ENCODE data around the gene MALT1. TPM values are rescaled to one million over a fixed set of nuclear protein-coding genes. Genes with fewer than 3 reads are reported as not detected.
"Not testable (repeated sequence)": the region's sequence is repeated elsewhere in the genome, so short reads cannot be mapped to it uniquely, and the experiment has no call there.

The MALT1 gene
- total RNA-seq, result 10 to 100 TPM; 34.0 to 70.8 TPM

GRCh38 chr18:58671111-58671631, at the start of gene MALT1:
Gene MALT1 (plus strand): TSS chr18:58671465. CDS start chr18:58671644, 179 bp downstream.
- H3K9me3 Mint-ChIP-seq, result peaks cover 0 to 3% of the 10 kb centered on the region in 2 donors
- peak; percentile 79 to 87 for ATAC-seq
- DNase-seq (ENCODE audit: low spot score in 2 of 2), result peak; percentile 92 to 96
- H3K27ac Mint-ChIP-seq, result peak within 1 kb of the TSS; percentile 90 to 98
- H3K36me3 Mint-ChIP-seq, result peaks cover 10 to 28% of the 10 kb centered on the region in 2 donors

- no peak overlapping the region for H3K27ac Mint-ChIP-seq
- H3K9me3 Mint-ChIP-seq, result no peaks in the 10 kb centered on the region
- peak; percentile 33 to 58 for ATAC-seq
These were observed 47.3 kb upstream of the MALT1 start for GRCh38 chr18:58624011-58624410.

GRCh38 chr18:58625839-58626238, 45.4 kb upstream of the MALT1 start:
- Mint-ChIP-seq H3K9me3 (no peaks in the 10 kb centered on the region), H3K27ac (no peak overlapping the region), H3K36me3 (peaks cover 0 to 6% of the 10 kb centered on the region in 2 donors)
- DNase-seq (ENCODE audit: low spot score in 2 of 2) (no peak), ATAC-seq (no peak)

More at GRCh38 chr18:58624011-58624410, 47.3 kb upstream of the MALT1 start:
- H3K36me3 Mint-ChIP-seq, result peaks cover 0 to 6% of the 10 kb centered on the region in 2 donors
- DNase-seq (ENCODE audit: low spot score in 2 of 2), result no peak

- H3K36me3 Mint-ChIP-seq, result peaks cover 0 to 1% of the 10 kb centered on the region in 2 donors
- no peaks in the 10 kb centered on the region for H3K9me3 Mint-ChIP-seq
- ATAC-seq (no peak), DNase-seq (ENCODE audit: low spot score in 2 of 2) (no peak)
- H3K27ac Mint-ChIP-seq, result peak overlapping the region in 1 of 2 donors; percentile 5
These were observed 41.2 kb upstream of the MALT1 start for GRCh38 chr18:58630071-58630470.

- ATAC-seq, result no peak
- Mint-ChIP-seq H3K27ac (no peak overlapping the region), H3K36me3 (no peaks in the 10 kb centered on the region), H3K9me3 (no peaks in the 10 kb centered on the region)
- no peak for DNase-seq (ENCODE audit: low spot score in 2 of 2)
These were observed 40.0 kb upstream of the MALT1 start for GRCh38 chr18:58631301-58631700.

- no peaks in the 10 kb centered on the region for H3K9me3 Mint-ChIP-seq
- no peak for DNase-seq (ENCODE audit: low spot score in 2 of 2)
- no peak for ATAC-seq
- H3K36me3 Mint-ChIP-seq, result no peaks in the 10 kb centered on the region
- H3K27ac Mint-ChIP-seq, result no peak overlapping the region
These were observed 38.7 kb upstream of the MALT1 start for GRCh38 chr18:58632552-58632951.

GRCh38 chr18:58633874-58634273, 37.4 kb upstream of the MALT1 start:
- Mint-ChIP-seq H3K36me3 (no peaks in the 10 kb centered on the region), H3K9me3 (no peaks in the 10 kb centered on the region), H3K27ac (no peak overlapping the region)
- ATAC-seq (no peak), DNase-seq (ENCODE audit: low spot score in 2 of 2) (no peak)

- no peaks in the 10 kb centered on the region for H3K9me3 Mint-ChIP-seq
- ATAC-seq (peak in 1 of 2 donors; percentile 72), DNase-seq (ENCODE audit: low spot score in 2 of 2) (no peak)
- H3K36me3 Mint-ChIP-seq, result no peaks in the 10 kb centered on the region
- peak overlapping the region in 1 of 2 donors; percentile 65 for H3K27ac Mint-ChIP-seq
These were observed 35.4 kb upstream of the MALT1 start for GRCh38 chr18:58635891-58636290.

- ATAC-seq (no peak), DNase-seq (ENCODE audit: low spot score in 2 of 2) (no peak)
- Mint-ChIP-seq H3K27ac (no peak overlapping the region), H3K9me3 (no peaks in the 10 kb centered on the region), H3K36me3 (no peaks in the 10 kb centered on the region)
These were observed 34.1 kb upstream of the MALT1 start for GRCh38 chr18:58637197-58637596.

- ATAC-seq, result no peak
- no peak for DNase-seq (ENCODE audit: low spot score in 2 of 2)
- H3K9me3 Mint-ChIP-seq, result no peaks in the 10 kb centered on the region
- H3K27ac Mint-ChIP-seq, result no peak overlapping the region
- no peaks in the 10 kb centered on the region for H3K36me3 Mint-ChIP-seq
These were observed 33.3 kb upstream of the MALT1 start for GRCh38 chr18:58637946-58638345.

GRCh38 chr18:58638441-58638840, 32.8 kb upstream of the MALT1 start:
- DNase-seq (ENCODE audit: low spot score in 2 of 2) (no peak), ATAC-seq (no peak)
- H3K9me3 Mint-ChIP-seq, result no peaks in the 10 kb centered on the region
- H3K36me3 Mint-ChIP-seq, result no peaks in the 10 kb centered on the region
- no peak overlapping the region for H3K27ac Mint-ChIP-seq

GRCh38 chr18:58639237-58639636, 32.0 kb upstream of the MALT1 start:
- Mint-ChIP-seq H3K36me3 (no peaks in the 10 kb centered on the region), H3K27ac (no peak overlapping the region), H3K9me3 (no peaks in the 10 kb centered on the region)
- ATAC-seq, result no peak
- no peak for DNase-seq (ENCODE audit: low spot score in 2 of 2)

- DNase-seq (ENCODE audit: low spot score in 2 of 2) (no peak), ATAC-seq (peak in 1 of 2 donors; percentile 36)
- H3K9me3 Mint-ChIP-seq, result no peaks in the 10 kb centered on the region
- H3K36me3 Mint-ChIP-seq, result no peaks in the 10 kb centered on the region
- no peak overlapping the region for H3K27ac Mint-ChIP-seq
These were observed 31.4 kb upstream of the MALT1 start for GRCh38 chr18:58639751-58640427.

GRCh38 chr18:58640428-58640805, 30.8 kb upstream of the MALT1 start:
- ATAC-seq (no peak), DNase-seq (ENCODE audit: low spot score in 2 of 2) (no peak)
- Mint-ChIP-seq H3K36me3 (no peaks in the 10 kb centered on the region), H3K27ac (no peak overlapping the region), H3K9me3 (no peaks in the 10 kb centered on the region)

GRCh38 chr18:58640891-58641610, 30.2 kb upstream of the MALT1 start:
- Mint-ChIP-seq H3K36me3 (no peaks in the 10 kb centered on the region), H3K27ac (no peak overlapping the region), H3K9me3 (no peaks in the 10 kb centered on the region)
- DNase-seq (ENCODE audit: low spot score in 2 of 2) (no peak), ATAC-seq (peak in 1 of 2 donors; percentile 66)

- not testable (repeated sequence) for ATAC-seq, H3K36me3 Mint-ChIP-seq
These were observed 27.7 kb upstream of the MALT1 start for GRCh38 chr18:58643557-58643956.

GRCh38 chr18:58645398-58645797, 25.9 kb upstream of the MALT1 start:
- ATAC-seq (no peak), DNase-seq (ENCODE audit: low spot score in 2 of 2) (no peak)
- Mint-ChIP-seq H3K9me3 (no peaks in the 10 kb centered on the region), H3K36me3 (no peaks in the 10 kb centered on the region), H3K27ac (no peak overlapping the region)

More at GRCh38 chr18:58643557-58643956, 27.7 kb upstream of the MALT1 start:
- not testable (repeated sequence) for H3K27ac Mint-ChIP-seq; H3K9me3 Mint-ChIP-seq; DNase-seq (ENCODE audit: low spot score in 2 of 2)

Data from activated naive CD4-positive, alpha-beta T cell treated with anti-CD3 and anti-CD28 coated beads, Interleukin-2, amount 50 U/mL, for 72 hours (primary cell).